ENCODE measurements around the gene C1QTNF9B.
"Not testable (repeated sequence)": the region's sequence is repeated elsewhere in the genome, so short reads cannot be mapped to it uniquely, and the experiment has no call there.

DNA sequence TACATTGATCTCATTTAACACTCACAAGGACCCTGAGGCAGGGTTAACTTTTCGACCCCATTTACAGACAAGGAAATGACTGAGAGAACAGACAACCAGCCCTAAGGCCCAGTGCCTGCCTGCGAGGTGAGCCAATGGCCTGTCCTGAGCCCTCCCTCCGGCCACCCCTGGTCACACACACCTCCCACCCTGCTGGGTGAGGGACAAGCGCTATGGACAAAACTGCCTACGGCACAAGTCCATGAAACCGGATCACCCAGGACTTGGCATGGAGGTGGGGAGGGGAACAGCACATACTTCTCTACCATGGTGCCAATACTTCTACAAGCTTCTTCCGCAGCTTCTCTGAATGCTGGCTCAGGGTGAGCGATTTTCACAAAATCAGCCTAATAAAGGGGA is 15.9 kb downstream of the C1QTNF9B start:
- TF ChIP-seq, protein P1, sequence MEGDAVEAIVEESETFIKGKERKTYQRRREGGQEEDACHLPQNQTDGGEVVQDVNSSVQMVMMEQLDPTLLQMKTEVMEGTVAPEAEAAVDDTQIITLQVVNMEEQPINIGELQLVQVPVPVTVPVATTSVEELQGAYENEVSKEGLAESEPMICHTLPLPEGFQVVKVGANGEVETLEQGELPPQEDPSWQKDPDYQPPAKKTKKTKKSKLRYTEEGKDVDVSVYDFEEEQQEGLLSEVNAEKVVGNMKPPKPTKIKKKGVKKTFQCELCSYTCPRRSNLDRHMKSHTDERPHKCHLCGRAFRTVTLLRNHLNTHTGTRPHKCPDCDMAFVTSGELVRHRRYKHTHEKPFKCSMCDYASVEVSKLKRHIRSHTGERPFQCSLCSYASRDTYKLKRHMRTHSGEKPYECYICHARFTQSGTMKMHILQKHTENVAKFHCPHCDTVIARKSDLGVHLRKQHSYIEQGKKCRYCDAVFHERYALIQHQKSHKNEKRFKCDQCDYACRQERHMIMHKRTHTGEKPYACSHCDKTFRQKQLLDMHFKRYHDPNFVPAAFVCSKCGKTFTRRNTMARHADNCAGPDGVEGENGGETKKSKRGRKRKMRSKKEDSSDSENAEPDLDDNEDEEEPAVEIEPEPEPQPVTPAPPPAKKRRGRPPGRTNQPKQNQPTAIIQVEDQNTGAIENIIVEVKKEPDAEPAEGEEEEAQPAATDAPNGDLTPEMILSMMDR (IDR thresholded peaks at IDR 0.05), result not testable (repeated sequence)
- TF ChIP-seq POLR2A (IDR thresholded peaks at IDR 0.05); POLR2AphosphoS5 (IDR thresholded peaks at IDR 0.05; ENCODE audit: insufficient read depth in 1 of 2, low read depth in 1 of 2): not testable (repeated sequence)

Data from vagina (tissue), 2 donors.